ENCODE results near the gene CLDN22.

DNA sequence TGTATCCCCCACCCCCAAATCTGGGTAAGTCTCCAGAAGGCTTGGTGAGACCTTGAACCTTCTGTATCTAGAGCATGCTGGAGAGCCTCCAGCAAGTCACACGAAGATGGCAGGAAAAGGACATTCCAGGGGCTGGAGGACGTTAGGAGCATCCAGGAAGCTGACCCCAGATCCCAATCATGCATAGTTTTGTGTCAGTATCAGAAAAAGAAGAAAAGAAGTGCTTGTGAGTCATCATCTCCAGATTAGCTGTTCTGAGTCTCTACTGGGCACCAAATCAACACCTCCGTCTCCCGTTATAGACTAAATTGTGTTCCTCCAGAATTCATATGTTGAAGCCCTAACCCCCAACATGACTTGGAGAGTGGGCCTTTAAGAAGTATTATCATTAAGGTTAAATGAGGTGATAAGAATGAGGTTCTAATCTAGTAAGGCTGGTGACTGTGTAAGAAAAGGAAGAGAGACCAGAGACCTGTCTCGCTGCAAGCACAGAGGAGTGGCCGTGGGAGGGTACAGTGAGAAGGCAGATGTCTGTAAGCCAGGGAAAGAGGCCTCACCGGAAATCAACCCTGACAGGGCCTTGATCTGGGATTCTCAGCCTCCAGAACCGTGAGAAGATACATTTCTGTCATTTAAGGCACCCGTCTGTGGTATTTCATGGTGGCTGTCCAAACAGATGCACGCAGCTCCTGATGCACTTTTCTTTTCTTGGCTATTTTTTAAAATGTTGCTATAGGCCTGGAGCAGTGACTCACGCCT lies 40.3 kb upstream of the CLDN22 start:
- TF ChIP-seq, protein P1, sequence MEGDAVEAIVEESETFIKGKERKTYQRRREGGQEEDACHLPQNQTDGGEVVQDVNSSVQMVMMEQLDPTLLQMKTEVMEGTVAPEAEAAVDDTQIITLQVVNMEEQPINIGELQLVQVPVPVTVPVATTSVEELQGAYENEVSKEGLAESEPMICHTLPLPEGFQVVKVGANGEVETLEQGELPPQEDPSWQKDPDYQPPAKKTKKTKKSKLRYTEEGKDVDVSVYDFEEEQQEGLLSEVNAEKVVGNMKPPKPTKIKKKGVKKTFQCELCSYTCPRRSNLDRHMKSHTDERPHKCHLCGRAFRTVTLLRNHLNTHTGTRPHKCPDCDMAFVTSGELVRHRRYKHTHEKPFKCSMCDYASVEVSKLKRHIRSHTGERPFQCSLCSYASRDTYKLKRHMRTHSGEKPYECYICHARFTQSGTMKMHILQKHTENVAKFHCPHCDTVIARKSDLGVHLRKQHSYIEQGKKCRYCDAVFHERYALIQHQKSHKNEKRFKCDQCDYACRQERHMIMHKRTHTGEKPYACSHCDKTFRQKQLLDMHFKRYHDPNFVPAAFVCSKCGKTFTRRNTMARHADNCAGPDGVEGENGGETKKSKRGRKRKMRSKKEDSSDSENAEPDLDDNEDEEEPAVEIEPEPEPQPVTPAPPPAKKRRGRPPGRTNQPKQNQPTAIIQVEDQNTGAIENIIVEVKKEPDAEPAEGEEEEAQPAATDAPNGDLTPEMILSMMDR (conservative IDR thresholded peaks at IDR 0.05; ENCODE audit: low read depth, low read length), result no peak
- no peak for TF ChIP-seq EZH2 (IDR thresholded peaks at IDR 0.05; ENCODE audit: borderline replicate concordance, low read depth, low read length, poor library complexity, severe bottlenecking)
